Nephron (organoid): ENCODE results near the gene SAP25.

Source experiments
- H3K27ac Mint-ChIP-seq, 3 experiments: 2 replicates each; pipeline ENCODE4 v1.8.0; 2020; ENCODE audit warnings: mixed read lengths in 3 of 3, mild to moderate bottlenecking in 2 of 3, moderate library complexity in 1 of 3
- H3K27me3 Mint-ChIP-seq: 2 replicates; pipeline ENCODE4 v1.8.0; 2021; ENCODE audit warnings: low read depth, mild to moderate bottlenecking, moderate library complexity, mixed read lengths
- H3K36me3 Mint-ChIP-seq: 2 replicates; pipeline ENCODE4 v1.8.0; 2020; ENCODE audit warnings: low read depth, mixed read lengths
- H3K4me1 Mint-ChIP-seq: 2 replicates; pipeline ENCODE4 v1.8.0; 2020; ENCODE audit warnings: mixed read lengths
- H3K4me3 Mint-ChIP-seq, 3 experiments: 2 replicates each; pipeline ENCODE4 v1.8.0; 2020; ENCODE audit warnings: mild to moderate bottlenecking in 3 of 3, mixed read lengths in 3 of 3, moderate library complexity in 2 of 3
- H3K9me3 Mint-ChIP-seq: 2 replicates; pipeline ENCODE4 v1.8.0; 2020; ENCODE audit warnings: mixed read lengths
- TF ChIP-seq, protein P1 (sequence below), 3 experiments: fragments of 200-600 bp; sonication (generic); IDR thresholded peaks; one replicate each; pipeline ENCODE4 v1.5.0; 2021; ENCODE audit warnings: antibody characterized with exemption in 3 of 3; ENCODE audit not compliant: unreplicated experiment in 3 of 3

Gene SAP25

DNA sequence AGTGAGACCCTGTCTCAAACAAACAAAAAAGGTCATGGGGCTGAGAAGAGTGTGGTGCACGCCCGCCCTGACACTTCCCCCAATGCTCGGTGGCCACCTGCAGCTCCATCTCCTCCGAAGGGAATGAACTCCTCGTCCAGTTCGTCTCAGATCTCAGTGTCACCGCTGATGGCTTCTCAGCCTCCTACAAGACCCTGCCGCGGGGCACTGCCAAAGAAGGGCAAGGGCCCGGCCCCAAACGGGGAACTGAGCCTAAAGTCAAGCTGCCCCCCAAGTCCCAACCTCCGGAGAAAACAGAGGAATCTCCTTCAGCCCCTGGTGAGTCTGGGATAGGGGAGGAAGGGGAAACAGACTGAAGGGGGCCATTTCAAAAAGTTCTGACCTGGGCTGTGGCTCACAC is 32.6 kb upstream of the SAP25 start:
- H3K4me3 Mint-ChIP-seq, result peak overlapping the region; percentile 19 to 56 (median 56)
- H3K27me3 Mint-ChIP-seq, result no peaks in the 10 kb centered on the region
- no peak overlapping the region for H3K27ac Mint-ChIP-seq
- H3K4me1 Mint-ChIP-seq, result peaks cover 4% of the 10 kb centered on the region
- peaks cover 20% of the 10 kb centered on the region for H3K36me3 Mint-ChIP-seq
- TF ChIP-seq, protein P1, sequence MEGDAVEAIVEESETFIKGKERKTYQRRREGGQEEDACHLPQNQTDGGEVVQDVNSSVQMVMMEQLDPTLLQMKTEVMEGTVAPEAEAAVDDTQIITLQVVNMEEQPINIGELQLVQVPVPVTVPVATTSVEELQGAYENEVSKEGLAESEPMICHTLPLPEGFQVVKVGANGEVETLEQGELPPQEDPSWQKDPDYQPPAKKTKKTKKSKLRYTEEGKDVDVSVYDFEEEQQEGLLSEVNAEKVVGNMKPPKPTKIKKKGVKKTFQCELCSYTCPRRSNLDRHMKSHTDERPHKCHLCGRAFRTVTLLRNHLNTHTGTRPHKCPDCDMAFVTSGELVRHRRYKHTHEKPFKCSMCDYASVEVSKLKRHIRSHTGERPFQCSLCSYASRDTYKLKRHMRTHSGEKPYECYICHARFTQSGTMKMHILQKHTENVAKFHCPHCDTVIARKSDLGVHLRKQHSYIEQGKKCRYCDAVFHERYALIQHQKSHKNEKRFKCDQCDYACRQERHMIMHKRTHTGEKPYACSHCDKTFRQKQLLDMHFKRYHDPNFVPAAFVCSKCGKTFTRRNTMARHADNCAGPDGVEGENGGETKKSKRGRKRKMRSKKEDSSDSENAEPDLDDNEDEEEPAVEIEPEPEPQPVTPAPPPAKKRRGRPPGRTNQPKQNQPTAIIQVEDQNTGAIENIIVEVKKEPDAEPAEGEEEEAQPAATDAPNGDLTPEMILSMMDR (IDR thresholded peaks at IDR 0.05; ENCODE audit: unreplicated experiment in 3 of 3), result no peak
- H3K9me3 Mint-ChIP-seq, result no peaks in the 10 kb centered on the region

DNA sequence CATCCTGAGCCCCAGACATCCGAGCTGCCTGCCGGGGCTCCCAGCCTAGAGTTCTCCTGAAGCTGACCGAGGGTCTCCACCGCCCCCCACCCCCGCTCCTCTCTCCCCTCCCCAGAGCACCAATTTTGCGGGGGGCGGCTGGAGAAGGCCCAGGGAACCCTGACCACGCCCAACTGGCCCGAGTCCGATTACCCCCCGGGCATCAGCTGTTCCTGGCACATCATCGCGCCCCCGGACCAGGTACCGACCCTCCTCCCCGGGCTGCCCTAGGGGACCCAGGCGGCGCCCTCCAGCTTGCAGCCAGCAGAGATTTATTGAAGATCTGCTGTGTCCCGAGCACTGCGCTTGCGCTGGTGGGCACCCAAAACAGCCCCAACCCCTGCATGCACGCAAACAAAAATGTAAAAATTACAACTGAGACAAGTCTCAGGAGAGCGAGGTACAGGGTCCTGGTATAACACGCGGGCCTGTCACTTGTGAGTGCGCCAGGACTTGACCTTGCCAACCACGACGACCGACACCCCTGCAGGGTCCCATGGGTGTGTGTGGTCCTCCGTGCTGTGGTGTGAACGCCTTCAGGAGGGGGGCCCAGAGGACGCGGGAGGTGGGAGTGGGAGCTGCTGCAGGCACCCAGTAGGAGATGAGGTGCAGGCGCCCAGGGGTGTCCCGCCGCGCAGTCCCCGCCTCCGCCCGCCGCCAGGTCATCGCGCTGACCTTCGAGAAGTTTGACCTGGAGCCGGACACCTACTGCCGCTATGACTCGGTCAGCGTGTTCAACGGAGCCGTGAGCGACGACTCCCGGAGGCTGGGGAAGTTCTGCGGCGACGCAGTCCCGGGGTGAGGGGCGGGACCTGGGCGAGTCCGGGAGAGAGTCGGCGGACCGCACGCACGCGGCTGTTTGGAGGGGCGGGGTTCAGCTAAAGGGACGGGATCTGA is 31.5 kb upstream of the SAP25 start:
- Mint-ChIP-seq H3K9me3 (no peaks in the 10 kb centered on the region), H3K27ac (peak overlapping the region in 2 of 3 experiments; percentile 31 to 68), H3K4me3 (peak overlapping the region; percentile 81 to 83 (median 82)), H3K36me3 (peaks cover 20% of the 10 kb centered on the region), H3K27me3 (no peaks in the 10 kb centered on the region), H3K4me1 (peaks cover 4% of the 10 kb centered on the region)
- TF ChIP-seq, protein P1 (IDR thresholded peaks at IDR 0.05; ENCODE audit: unreplicated experiment in 3 of 3), result no peak

DNA sequence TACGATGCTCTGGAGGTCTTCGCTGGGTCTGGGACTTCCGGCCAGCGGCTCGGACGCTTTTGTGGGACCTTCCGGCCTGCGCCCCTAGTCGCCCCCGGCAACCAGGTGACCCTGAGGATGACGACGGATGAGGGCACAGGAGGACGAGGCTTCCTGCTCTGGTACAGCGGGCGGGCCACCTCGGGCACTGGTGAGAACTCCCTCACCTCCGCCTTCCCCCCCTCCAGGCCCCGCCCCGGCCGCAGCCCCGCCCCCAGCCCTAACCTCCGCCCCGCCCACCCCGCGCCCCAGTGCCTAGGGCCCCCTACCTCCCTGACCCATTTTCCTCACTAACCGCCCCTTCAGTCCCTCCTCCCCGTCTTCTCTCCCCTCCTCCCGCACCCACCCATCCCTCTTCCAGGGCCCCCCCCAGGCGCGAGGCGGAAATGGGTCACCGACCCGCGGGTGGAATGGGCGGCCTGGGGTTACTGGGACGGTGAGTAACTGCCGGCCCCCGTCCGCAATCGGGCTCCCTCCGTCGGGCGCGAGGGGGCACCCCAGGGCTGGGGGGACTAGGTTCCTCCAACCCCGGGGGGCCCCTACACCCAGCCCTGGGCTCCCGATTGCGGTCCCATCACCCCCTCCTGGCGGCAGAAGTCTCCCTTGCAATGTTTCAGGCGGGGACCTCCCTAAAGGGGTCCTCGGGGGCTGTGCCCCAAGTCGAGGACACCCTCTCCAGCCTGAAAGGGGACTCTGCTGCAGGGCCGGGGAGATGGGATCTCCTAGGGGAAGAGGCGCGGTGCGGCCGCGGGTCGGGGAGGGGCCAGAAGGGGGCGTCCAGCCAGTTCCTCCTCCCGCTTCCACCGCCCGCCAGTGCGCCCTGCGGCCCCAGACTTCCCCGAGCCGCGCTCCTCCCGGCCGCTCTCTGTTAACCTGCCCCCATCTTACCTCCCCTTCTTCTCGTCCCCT is 30.6 kb upstream of the SAP25 start:
- TF ChIP-seq, protein P1 (IDR thresholded peaks at IDR 0.05; ENCODE audit: unreplicated experiment in 3 of 3), result peak; percentile 28 to 49 (median 30)
- Mint-ChIP-seq H3K4me3 (peak overlapping the region; percentile 86 to 92 (median 91)), H3K4me1 (peaks cover 4% of the 10 kb centered on the region), H3K27me3 (no peaks in the 10 kb centered on the region), H3K36me3 (peaks cover 17% of the 10 kb centered on the region), H3K27ac (peak overlapping the region; percentile 89 to 99 (median 95)), H3K9me3 (no peaks in the 10 kb centered on the region)

DNA sequence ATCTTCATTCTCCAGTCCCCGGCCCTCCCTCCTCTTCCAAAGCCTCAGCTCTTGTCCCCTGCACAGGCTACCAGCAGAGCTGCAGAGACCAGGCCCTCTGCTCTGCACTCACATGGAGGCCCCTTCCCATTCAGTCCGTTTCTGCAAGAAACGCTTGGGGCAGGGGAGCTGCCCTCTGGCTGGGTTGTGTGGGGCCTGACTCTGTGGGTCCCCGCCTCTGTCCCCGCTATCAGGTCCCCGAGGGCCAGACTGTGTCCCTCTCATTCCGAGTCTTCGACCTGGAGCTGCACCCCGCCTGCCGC is 30.0 kb upstream of the SAP25 start:
- peaks cover 17% of the 10 kb centered on the region for H3K36me3 Mint-ChIP-seq
- H3K4me1 Mint-ChIP-seq, result peaks cover 4% of the 10 kb centered on the region
- no peaks in the 10 kb centered on the region for H3K9me3 Mint-ChIP-seq
- H3K4me3 Mint-ChIP-seq, result peak overlapping the region; percentile 86 to 92 (median 91)
- TF ChIP-seq, protein P1 (IDR thresholded peaks at IDR 0.05; ENCODE audit: unreplicated experiment in 3 of 3), result no peak
- no peaks in the 10 kb centered on the region for H3K27me3 Mint-ChIP-seq
- H3K27ac Mint-ChIP-seq, result peak overlapping the region; percentile 89 to 99 (median 95)

DNA sequence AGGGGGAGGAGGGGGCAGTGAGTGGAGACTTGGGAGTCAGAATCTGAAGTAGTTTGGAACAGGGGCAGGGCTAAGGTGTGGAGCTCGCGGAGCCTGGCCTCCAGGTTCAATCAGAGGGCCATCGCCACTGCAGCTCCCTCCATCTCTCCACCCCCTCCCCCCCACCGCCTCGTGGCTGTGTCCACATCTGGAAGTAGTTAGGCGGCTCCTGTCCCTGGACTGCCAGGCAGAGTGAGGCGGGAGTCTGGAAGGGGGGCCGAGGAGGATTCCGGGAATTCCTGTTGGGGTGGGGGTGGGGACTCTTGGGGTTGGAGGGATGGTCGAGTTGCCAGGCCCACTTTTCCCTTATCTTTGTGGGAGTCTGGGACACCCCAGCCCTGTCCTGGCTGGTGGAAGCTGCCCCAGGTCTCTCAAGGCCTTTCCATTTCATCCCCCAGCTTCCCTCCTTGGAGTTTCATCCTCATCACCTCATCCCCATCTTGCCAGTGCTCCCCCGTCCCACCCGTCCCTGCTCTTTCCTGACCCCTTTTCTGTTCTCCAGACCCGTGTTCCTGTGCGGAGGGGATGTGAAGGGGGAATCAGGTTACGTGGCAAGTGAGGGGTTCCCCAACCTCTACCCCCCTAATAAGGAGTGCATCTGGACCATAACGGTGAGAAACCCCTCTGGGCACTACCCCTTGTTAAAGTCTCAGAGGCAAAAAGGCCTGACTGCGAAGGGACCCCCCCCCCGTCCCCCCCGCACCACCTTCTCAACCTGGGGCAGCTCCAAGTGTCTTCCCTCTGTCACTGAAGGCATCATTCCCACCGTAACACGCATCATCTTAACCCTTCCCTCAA is 29.4 kb upstream of the SAP25 start:
- TF ChIP-seq, protein P1 (IDR thresholded peaks at IDR 0.05; ENCODE audit: unreplicated experiment in 3 of 3), result no peak
- peaks cover 9% of the 10 kb centered on the region for H3K4me1 Mint-ChIP-seq
- H3K36me3 Mint-ChIP-seq, result peaks cover 17% of the 10 kb centered on the region
- H3K27me3 Mint-ChIP-seq, result no peaks in the 10 kb centered on the region
- H3K9me3 Mint-ChIP-seq, result no peaks in the 10 kb centered on the region
- peak overlapping the region; percentile 86 to 92 (median 91) for H3K4me3 Mint-ChIP-seq
- peak overlapping the region; percentile 89 to 99 (median 95) for H3K27ac Mint-ChIP-seq
